GM11168 (cell line): ENCODE data around the gene ROBO2.

Source experiments
- in situ Hi-C: fragments of 300-500 bp; cut with MboI; formaldehyde crosslinking; loops from one replicate; pipeline ENCODE4 v1.12.0; 2022; ENCODE audit warnings: low sequenced_read_pairs; ENCODE audit not compliant: unreplicated experiment

ROBO2 gene

GRCh38 chr3:77039606-77040171 lies at the start of gene ROBO2:
ROBO2 (plus strand) TSS chr3:77040099; CDS start chr3:77040786, 687 bp downstream.
- in situ Hi-C loops = no loop called here

- in situ Hi-C loops = no loop called here
Observed at GRCh38 chr3:76990606-76991005, 49.3 kb upstream of the ROBO2 start.

GRCh38 chr3:76991165-76991564 lies 48.7 kb upstream of the ROBO2 start:
- in situ Hi-C loops = no loop called here

- in situ Hi-C loops = no loop called here
Observed at GRCh38 chr3:76997733-76998132, 42.2 kb upstream of the ROBO2 start.

- in situ Hi-C loops = no loop called here
Observed at GRCh38 chr3:76998555-76998954, 41.3 kb upstream of the ROBO2 start.

- in situ Hi-C loops = no loop called here
Observed at GRCh38 chr3:77001062-77001701, 38.7 kb upstream of the ROBO2 start.

- in situ Hi-C loops = no loop called here
Observed at GRCh38 chr3:77014226-77014625, 25.7 kb upstream of the ROBO2 start.

- in situ Hi-C loops = no loop called here
Observed at GRCh38 chr3:77025471-77025870, 14.4 kb upstream of the ROBO2 start.

GRCh38 chr3:77026904-77027634 lies 12.8 kb upstream of the ROBO2 start:
- in situ Hi-C loops = no loop called here

GRCh38 chr3:77028005-77028404 lies 11.9 kb upstream of the ROBO2 start:
- in situ Hi-C loops = no loop called here

- in situ Hi-C loops = no loop called here
Observed at GRCh38 chr3:77038468-77038929, 1.4 kb upstream of the ROBO2 start.

- in situ Hi-C loops = no loop called here
Observed at GRCh38 chr3:77038930-77039605, 831 bp upstream of the ROBO2 start.

- in situ Hi-C loops = no loop called here
Observed at GRCh38 chr3:77040216-77040615, 317 bp downstream of the ROBO2 start.

- in situ Hi-C loops = no loop called here
Observed at GRCh38 chr3:77040926-77041722, 1.2 kb downstream of the ROBO2 start.

- in situ Hi-C loops = no loop called here
Observed at GRCh38 chr3:77041811-77042210, 1.9 kb downstream of the ROBO2 start.

- in situ Hi-C loops = no loop called here
Observed at GRCh38 chr3:77042343-77042742, 2.4 kb downstream of the ROBO2 start.

- in situ Hi-C loops = no loop called here
Observed at GRCh38 chr3:77042882-77043281, 3.0 kb downstream of the ROBO2 start.

GRCh38 chr3:77045686-77046085 lies 5.8 kb downstream of the ROBO2 start:
- in situ Hi-C loops = no loop called here

- in situ Hi-C loops = no loop called here
Observed at GRCh38 chr3:77048186-77048585, 8.3 kb downstream of the ROBO2 start.

- in situ Hi-C loops = no loop called here
Observed at GRCh38 chr3:77051591-77051990, 11.7 kb downstream of the ROBO2 start.
